ENCODE data around the gene GBP2.

DNA sequence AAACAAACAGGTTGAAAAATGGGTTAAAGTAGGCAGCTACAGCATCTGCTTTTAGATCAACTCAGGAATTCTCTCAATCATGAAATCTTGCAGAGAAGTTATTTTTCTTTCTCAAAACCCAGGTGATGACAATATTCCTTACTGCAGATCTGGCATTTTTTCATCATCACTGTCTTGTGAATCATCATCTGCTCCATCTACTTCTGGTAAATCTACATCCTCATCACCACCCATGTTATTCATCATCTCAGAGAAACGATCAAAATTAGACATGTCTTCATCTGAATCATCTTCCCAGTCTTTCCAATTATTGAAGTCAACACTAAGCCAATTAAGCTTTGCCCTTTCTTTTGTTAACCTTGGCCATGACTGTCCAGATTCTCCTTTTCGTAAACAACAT is 21.8 kb downstream of the GBP2 start:
- TF ChIP-seq RARB (CRISPR knock-in tag; IDR thresholded peaks at IDR 0.05), result no peak
- TF ChIP-seq TOX (CRISPR knock-in tag; IDR thresholded peaks at IDR 0.05; ENCODE audit: borderline replicate concordance), result no peak
- TF ChIP-seq GLIS3 (CRISPR knock-in tag; IDR thresholded peaks at IDR 0.05), result no peak
- TF ChIP-seq, protein P1, sequence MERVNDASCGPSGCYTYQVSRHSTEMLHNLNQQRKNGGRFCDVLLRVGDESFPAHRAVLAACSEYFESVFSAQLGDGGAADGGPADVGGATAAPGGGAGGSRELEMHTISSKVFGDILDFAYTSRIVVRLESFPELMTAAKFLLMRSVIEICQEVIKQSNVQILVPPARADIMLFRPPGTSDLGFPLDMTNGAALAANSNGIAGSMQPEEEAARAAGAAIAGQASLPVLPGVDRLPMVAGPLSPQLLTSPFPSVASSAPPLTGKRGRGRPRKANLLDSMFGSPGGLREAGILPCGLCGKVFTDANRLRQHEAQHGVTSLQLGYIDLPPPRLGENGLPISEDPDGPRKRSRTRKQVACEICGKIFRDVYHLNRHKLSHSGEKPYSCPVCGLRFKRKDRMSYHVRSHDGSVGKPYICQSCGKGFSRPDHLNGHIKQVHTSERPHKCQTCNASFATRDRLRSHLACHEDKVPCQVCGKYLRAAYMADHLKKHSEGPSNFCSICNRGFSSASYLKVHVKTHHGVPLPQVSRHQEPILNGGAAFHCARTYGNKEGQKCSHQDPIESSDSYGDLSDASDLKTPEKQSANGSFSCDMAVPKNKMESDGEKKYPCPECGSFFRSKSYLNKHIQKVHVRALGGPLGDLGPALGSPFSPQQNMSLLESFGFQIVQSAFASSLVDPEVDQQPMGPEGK (CRISPR knock-in tag; IDR thresholded peaks at IDR 0.05; ENCODE audit: borderline replicate concordance), result no peak
- no peak for TF ChIP-seq TCF4 (CRISPR knock-in tag; IDR thresholded peaks at IDR 0.05; ENCODE audit: borderline replicate concordance)
- no peak for TF ChIP-seq ARNTL (CRISPR knock-in tag; IDR thresholded peaks at IDR 0.05; ENCODE audit: borderline replicate concordance, low read depth)
- TF ChIP-seq OSR1 (CRISPR knock-in tag; IDR thresholded peaks at IDR 0.05), result no peak
- TF ChIP-seq, protein P2, sequence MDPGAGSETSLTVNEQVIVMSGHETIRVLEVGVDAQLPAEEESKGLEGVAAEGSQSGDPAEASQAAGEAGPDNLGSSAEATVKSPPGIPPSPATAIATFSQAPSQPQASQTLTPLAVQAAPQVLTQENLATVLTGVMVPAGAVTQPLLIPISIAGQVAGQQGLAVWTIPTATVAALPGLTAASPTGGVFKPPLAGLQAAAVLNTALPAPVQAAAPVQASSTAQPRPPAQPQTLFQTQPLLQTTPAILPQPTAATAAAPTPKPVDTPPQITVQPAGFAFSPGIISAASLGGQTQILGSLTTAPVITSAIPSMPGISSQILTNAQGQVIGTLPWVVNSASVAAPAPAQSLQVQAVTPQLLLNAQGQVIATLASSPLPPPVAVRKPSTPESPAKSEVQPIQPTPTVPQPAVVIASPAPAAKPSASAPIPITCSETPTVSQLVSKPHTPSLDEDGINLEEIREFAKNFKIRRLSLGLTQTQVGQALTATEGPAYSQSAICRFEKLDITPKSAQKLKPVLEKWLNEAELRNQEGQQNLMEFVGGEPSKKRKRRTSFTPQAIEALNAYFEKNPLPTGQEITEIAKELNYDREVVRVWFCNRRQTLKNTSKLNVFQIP (CRISPR knock-in tag; IDR thresholded peaks at IDR 0.05; ENCODE audit: borderline replicate concordance, low read depth), result no peak

Measured in SK-N-SH treated with all-trans-retinoic acid at 6 μM for 48 hours (cell line).